Keratinocyte (primary cell): ENCODE measurements around the gene DOLPP1. TPM values are rescaled to one million over a fixed set of nuclear protein-coding genes. Genes with fewer than 3 reads are reported as not detected.

Source experiments
- DNase-seq: peaks from one replicate; pipeline ENCODE4 v3.0.0-alpha.2; 2011; ENCODE audit warnings: low read depth, missing footprints, low spot score
- FAIRE-seq: peaks from 2 replicates; lab custom pipeline; 2011; peaks lifted over from hg19 to GRCh38; lab: Jason Lieb, UNC
- H2AFZ ChIP-seq: 2 replicates; pipeline ENCODE4 v1.6.0; 2012; ENCODE audit warnings: low read length, control low read depth, inconsistent platforms; ENCODE audit not compliant: control insufficient read depth
- H3K27ac ChIP-seq: 2 replicates; pipeline ENCODE4 v1.5.1; 2011; ENCODE audit warnings: low read length; ENCODE audit not compliant: control insufficient read depth, insufficient read depth
- H3K27me3 ChIP-seq: 3 replicates; pipeline ENCODE4 v1.6.0; 2011; ENCODE audit warnings: low read length; ENCODE audit not compliant: control insufficient read depth, insufficient read depth; ENCODE audit errors: extremely low read depth
- H3K36me3 ChIP-seq, 2 experiments: 2 replicates in 1 of 2; 3 replicates in 1 of 2; pipeline ENCODE4 v1.5.1; 2011; ENCODE audit warnings: low read length in 2 of 2, mild to moderate bottlenecking in 1 of 2; ENCODE audit not compliant: control insufficient read depth in 2 of 2, insufficient read depth in 2 of 2; ENCODE audit errors: extremely low read depth in 1 of 2
- H3K4me1 ChIP-seq: 3 replicates; pipeline ENCODE4 v1.5.1; 2011; ENCODE audit warnings: low read length; ENCODE audit not compliant: control insufficient read depth, insufficient read depth; ENCODE audit errors: extremely low read depth
- H3K4me2 ChIP-seq: 3 replicates; pipeline ENCODE4 v1.6.0; 2011; ENCODE audit warnings: low read depth, low read length; ENCODE audit not compliant: control insufficient read depth, insufficient read depth; ENCODE audit errors: extremely low read depth
- H3K4me3 ChIP-seq, 3 experiments: fragments of 200-600 bp in 1 of 3; sonication (generic) in 1 of 3; 2 replicates in 2 of 3; 3 replicates in 1 of 3; pipeline ENCODE4 v1.5.1; 2011 to 2016; ENCODE audit warnings: low read length in 3 of 3, mild to moderate bottlenecking in 3 of 3, control low read depth in 2 of 3, inconsistent platforms in 1 of 3, low read depth in 1 of 3, mixed read lengths in 1 of 3, mixed run types in 1 of 3, moderate library complexity in 1 of 3; ENCODE audit not compliant: control insufficient read depth in 2 of 3, insufficient read depth in 2 of 3; ENCODE audit errors: extremely low read depth in 1 of 3
- H3K79me2 ChIP-seq: 2 replicates; pipeline ENCODE4 v1.6.0; 2012; ENCODE audit warnings: low read length; ENCODE audit not compliant: control insufficient read depth, insufficient read depth
- H3K9ac ChIP-seq: 3 replicates; pipeline ENCODE4 v1.6.0; 2011; ENCODE audit warnings: low read length; ENCODE audit not compliant: control insufficient read depth, insufficient read depth; ENCODE audit errors: extremely low read depth
- H3K9me1 ChIP-seq: 3 replicates; pipeline ENCODE4 v1.6.0; 2011; ENCODE audit warnings: low read length; ENCODE audit not compliant: control insufficient read depth, insufficient read depth; ENCODE audit errors: extremely low read depth
- H3K9me3 ChIP-seq: 2 replicates; pipeline ENCODE4 v1.5.1; 2012; ENCODE audit warnings: low read depth, low read length; ENCODE audit not compliant: control insufficient read depth
- H4K20me1 ChIP-seq: 3 replicates; pipeline ENCODE4 v1.6.0; 2011; ENCODE audit warnings: low read length; ENCODE audit not compliant: control insufficient read depth, insufficient read depth; ENCODE audit errors: extremely low read depth
- EZH2 ChIP-seq: IDR thresholded peaks from one replicate; pipeline ENCODE4 v1.6.1; 2012; ENCODE audit warnings: inconsistent platforms, mild to moderate bottlenecking, low read length, moderate library complexity
- dilution Hi-C: fragments of 300-500 bp; cut with MboI; formaldehyde crosslinking; loops from one replicate; pipeline ENCODE4 v1.7.0; 2020; ENCODE audit warnings: low sequenced_read_pairs; ENCODE audit not compliant: extremely low pct_ligation_motif_present
- polyA plus RNA-seq, 5 experiments: library from polyadenylated mRNA; depleted of rRNA in 3 of 5; stranded (reverse) in 3 of 5; stranded (forward) in 1 of 5; unstranded in 1 of 5; fragments of >200 nt; gene quantifications; 1 replicate in 1 of 5; 2 replicates in 3 of 5; 3 replicates in 1 of 5; pipeline versions ENCODE4 v1.2.1 to v1.2.3, GENCODE V29; 2011 to 2012; ENCODE audit warnings: missing spikeins in 2 of 5, low read depth in 1 of 5, low replicate concordance in 1 of 5
- TF ChIP-seq, protein P1 (sequence below), 3 experiments: IDR thresholded peaks in 1 of 3; conservative IDR thresholded peaks in 1 of 3; optimal IDR thresholded peaks in 1 of 3; 2 replicates in 2 of 3; 3 replicates in 1 of 3; pipeline versions ENCODE3 to v1.5.1; 2011; ENCODE audit warnings: low read length in 3 of 3, mild to moderate bottlenecking in 3 of 3, moderate library complexity in 2 of 3, control low read depth in 1 of 3, inconsistent platforms in 1 of 3; ENCODE audit not compliant: insufficient read depth in 2 of 3; ENCODE audit errors: extremely low read depth in 1 of 3

DOLPP1 gene
- polyA plus RNA-seq, 1 donor (not counting 4 experiments of a cell fraction or from before 2014, with no cell fraction given), result 14.2 TPM

DNA sequence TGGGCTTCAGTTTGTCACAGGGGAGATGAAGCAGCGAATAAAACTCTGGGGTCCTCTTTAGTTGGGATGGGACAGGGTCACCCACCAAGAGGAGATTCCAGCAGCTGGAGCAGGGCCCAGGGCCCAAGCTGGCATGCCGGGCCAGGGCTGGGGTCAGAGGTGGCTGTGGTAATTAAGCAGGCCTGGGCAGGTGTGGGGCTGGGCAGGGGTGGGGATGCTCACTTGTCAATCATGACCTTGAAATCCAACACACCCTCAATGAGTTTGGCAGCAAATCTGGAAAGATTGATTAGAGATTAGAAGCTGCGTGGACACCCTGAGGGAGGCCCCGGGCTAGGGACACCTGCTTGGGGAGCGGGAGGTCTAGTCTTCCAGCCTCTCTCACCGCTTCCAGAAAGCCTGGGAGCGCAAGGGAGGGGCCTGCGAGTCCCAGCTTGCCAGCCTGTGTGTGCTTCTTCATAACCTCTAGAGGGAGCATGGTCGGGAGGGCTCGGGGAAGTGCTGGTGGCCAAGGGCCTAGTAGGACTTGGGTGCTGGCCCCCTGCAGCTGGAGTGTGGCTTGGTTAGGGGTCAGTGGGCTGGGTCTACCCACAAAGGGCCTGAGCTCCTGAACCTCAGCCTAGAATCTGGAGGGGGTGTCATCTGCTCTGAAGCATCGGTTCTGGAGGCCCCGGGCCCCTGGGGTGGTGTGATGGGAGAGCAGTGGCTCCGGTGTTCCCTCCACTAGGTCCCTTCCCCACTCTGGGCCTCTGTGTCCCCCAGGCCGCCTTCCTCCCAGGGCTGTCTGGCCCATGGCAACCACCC lies 22.1 kb downstream of the DOLPP1 start:
- DNase-seq (no peak), FAIRE-seq (peak; percentile 83)
- no peaks in the 10 kb centered on the region for H3K36me3 ChIP-seq
- no peak overlapping the region for H2AFZ ChIP-seq
- no peak overlapping the region for H3K4me3 ChIP-seq
- H3K9me1 ChIP-seq, result no peaks in the 10 kb centered on the region
- H3K79me2 ChIP-seq, result no peaks in the 10 kb centered on the region
- no peaks in the 10 kb centered on the region for H3K27me3 ChIP-seq
- H3K9me3 ChIP-seq, result no peaks in the 10 kb centered on the region
- H3K4me1 ChIP-seq, result peaks cover 10% of the 10 kb centered on the region
- no peak overlapping the region for H3K9ac ChIP-seq
- H3K4me2 ChIP-seq, result peak overlapping the region; percentile 32
- TF ChIP-seq, protein P1, sequence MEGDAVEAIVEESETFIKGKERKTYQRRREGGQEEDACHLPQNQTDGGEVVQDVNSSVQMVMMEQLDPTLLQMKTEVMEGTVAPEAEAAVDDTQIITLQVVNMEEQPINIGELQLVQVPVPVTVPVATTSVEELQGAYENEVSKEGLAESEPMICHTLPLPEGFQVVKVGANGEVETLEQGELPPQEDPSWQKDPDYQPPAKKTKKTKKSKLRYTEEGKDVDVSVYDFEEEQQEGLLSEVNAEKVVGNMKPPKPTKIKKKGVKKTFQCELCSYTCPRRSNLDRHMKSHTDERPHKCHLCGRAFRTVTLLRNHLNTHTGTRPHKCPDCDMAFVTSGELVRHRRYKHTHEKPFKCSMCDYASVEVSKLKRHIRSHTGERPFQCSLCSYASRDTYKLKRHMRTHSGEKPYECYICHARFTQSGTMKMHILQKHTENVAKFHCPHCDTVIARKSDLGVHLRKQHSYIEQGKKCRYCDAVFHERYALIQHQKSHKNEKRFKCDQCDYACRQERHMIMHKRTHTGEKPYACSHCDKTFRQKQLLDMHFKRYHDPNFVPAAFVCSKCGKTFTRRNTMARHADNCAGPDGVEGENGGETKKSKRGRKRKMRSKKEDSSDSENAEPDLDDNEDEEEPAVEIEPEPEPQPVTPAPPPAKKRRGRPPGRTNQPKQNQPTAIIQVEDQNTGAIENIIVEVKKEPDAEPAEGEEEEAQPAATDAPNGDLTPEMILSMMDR (optimal IDR thresholded peaks at IDR 0.05 in 1 of 3, IDR thresholded peaks at IDR 0.05 in 1 of 3, conservative IDR thresholded peaks at IDR 0.05 in 1 of 3; ENCODE audit: extremely low read depth in 1 of 3, insufficient read depth in 2 of 3, low read length in 3 of 3), result peak; percentile 75 to 93 (median 86)
- TF ChIP-seq EZH2, result no peak
- no peak overlapping the region for H3K27ac ChIP-seq
- dilution Hi-C loops, result no loop called here
- no peaks in the 10 kb centered on the region for H4K20me1 ChIP-seq

DNA sequence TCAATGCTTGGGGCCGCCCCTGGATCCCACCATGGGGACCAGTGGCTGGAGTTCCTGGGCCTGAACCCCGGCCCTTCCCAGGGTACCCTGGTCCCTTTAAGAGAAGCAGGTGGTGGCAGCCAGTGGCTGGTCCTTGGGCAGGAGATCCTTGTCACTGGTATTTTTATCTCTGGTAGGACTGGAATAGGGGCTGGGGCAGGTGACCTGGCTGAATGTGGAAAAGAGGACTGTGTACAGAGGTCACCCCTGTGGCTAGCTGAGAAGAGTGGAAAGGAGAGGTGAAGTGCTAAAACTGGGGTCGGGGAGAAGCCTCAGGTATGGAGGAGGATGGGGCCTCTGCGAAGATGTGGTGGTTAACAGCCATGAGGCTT lies 22.7 kb downstream of the DOLPP1 start:
- Histone ChIP-seq H3K27me3 (peaks cover 5% of the 10 kb centered on the region), H3K79me2 (no peaks in the 10 kb centered on the region), H4K20me1 (no peaks in the 10 kb centered on the region), H3K4me1 (peaks cover 10% of the 10 kb centered on the region), H3K27ac (no peak overlapping the region), H2AFZ (no peak overlapping the region), H3K9me3 (no peaks in the 10 kb centered on the region), H3K9ac (no peak overlapping the region), H3K36me3 (no peaks in the 10 kb centered on the region), H3K4me2 (no peak overlapping the region), H3K4me3 (no peak overlapping the region), H3K9me1 (no peaks in the 10 kb centered on the region)
- no peak for TF ChIP-seq EZH2
- TF ChIP-seq, protein P1 (optimal IDR thresholded peaks at IDR 0.05 in 1 of 3, IDR thresholded peaks at IDR 0.05 in 1 of 3, conservative IDR thresholded peaks at IDR 0.05 in 1 of 3; ENCODE audit: extremely low read depth in 1 of 3, insufficient read depth in 2 of 3, low read length in 3 of 3), result no peak
- DNase-seq, result no peak
- FAIRE-seq, result no peak
- dilution Hi-C loops, result no loop called here
